Right hindlimb (tissue), 1 donor: ENCODE data around the gene BBIP1.
"Not testable (repeated sequence)": the region's sequence is repeated elsewhere in the genome, so short reads cannot be mapped to it uniquely, and the experiment has no call there.

Experiments used
- DNase-seq: peaks from one replicate; pipeline ENCODE4 v3.0.0-alpha.2; 2018

BBIP1 gene

GRCh38 chr10:110881247-110881646 is 37.7 kb downstream of the BBIP1 start:
- no peak for DNase-seq

GRCh38 chr10:110880012-110880411 is 39.0 kb downstream of the BBIP1 start:
- no peak for DNase-seq

DNA sequence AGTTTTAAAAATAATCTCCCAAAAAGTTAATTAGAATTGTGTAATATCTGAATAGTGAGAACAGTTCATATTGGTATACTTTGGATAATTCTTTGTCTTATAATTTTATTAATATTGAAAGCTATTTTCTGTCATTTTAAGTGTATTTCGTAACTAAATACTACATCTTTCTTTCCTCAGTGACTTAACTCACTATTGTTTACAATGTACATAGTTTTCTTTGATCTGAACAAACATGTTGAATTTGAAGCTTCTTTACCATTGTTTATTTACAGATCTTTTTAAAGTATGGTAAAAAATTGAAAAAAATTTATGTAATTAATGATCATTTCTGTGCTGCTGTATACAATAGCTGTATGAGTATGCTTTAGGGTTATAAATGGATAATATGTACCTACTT is 42.2 kb downstream of the BBIP1 start:
- no peak for DNase-seq

DNA sequence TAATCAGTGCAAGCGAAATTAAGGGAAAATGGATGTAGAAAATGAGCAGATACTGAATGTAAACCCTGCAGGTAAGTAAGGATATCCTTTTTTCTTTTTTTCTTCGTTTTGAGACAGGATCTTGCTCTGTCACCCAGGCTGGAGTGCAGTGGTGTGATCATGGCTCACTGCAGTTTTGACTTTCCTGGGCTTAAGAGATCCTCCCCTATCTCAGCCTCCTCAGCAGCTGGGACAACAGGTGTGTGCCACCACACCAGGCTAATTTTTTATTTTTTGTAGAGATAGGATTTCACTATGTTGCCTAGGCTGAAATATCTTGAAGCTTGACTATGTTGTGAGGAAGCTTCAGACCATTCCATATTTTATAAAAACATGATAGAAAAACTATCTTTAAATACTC is 43.0 kb downstream of the BBIP1 start:
- no peak for DNase-seq

DNA sequence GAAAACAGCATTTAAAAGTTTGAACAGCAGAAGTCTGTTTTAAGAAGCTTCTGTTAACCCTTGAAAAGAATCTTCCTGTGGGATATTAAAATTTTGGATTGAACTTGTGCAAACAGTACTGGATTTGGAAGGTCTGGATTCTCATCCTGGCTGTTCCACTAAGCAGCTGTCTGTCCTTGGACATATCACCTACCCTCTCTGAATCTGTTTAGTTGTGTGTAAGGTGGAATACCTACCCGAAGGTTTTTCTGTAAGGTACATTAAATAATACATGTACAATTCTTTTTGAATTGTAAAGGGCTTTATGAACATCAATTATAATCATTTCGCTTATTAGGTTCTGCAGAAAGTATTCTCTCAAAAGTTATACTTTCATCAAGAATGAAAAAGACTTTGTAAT is 45.0 kb downstream of the BBIP1 start:
- no peak for DNase-seq

- DNase-seq: no peak
Measured at GRCh38 chr10:110872984-110873923, 45.7 kb downstream of the BBIP1 start.

DNA sequence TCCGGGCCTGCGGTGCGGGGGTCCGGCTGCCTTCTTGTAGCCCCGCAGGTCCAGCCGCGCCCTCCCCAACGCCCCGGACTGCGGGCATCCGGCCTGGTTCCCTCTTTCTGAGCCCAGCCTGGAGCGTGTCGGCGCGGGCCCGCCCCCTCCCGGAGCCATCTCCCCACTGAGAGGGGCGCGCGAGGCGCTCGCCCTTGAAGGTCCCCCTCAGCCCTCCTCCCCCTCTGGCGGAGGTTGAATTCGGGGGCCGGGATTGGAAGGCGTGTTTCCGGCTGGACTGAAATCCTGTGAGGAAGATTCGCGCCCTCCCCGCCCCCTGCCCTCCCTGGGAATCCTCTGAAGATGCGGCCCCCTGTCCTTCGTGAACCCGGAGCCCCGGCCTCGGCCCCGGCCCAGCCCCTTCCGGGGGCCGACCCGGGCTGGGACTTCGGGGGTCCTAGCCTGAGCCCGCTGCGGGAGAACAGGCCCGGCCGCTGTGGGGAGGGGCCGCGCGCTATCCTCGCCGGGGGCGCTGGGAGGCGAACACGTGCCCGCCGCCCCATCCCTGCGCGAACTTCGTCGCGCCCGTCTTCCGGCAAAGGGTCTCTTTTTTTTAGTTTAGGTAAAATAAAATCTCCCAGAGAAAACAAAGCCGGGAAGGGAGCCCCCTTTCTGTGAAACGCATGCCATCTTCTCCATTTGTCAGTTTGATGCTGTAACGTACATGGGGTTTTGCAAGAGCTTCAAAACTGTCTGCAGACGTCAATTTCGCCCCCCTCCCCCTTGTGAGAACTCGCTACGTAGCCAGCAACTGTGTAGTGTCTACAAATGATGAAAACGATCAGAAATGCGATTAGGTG is 46.6 kb downstream of the BBIP1 start:
- DNase-seq: peak; percentile 94

DNA sequence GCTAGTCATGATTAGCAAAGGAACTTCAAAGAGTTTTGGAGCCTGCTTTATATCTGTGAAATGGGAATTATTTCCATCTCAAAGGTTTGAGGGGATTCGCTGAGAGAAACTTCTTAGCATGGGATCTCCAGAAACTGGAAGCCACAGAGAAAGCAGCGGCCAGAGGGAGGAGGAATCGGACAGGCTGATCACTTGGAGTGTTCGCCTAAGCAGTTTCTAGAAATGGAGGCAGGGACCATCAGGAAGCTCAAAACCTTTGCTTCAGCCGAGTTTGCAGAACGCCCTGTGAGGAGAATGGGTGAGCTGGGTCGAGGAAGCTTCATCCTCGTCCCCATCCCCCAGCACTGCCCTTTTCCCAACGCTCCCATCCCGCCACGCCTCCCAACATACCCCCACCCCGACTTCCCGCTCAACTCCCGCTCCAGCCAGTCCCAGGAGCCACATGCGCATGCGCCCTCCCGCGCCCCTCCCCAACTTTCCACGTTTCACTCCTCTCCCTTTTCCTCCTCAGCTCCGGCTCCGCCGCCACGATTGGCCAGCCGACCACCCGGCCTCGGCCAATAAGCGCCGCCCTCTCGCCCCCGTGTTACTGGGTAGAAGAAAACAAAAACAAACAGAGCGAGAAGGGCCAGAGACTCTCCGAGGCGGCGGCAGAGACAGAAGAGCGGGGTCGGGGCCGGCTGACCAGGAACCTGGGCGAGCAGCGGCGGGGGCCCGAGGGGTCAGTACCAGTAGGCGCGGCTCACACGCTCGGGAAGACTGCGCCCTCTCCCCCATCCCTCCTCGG is 47.5 kb downstream of the BBIP1 start, which contains the start of gene PDCD4:
TSS of gene PDCD4 (plus strand) at position 631 of the 787 bp plus-strand sequence. CDS start 4,100 bp downstream, outside the sequence.
- DNase-seq: peak; percentile 100

DNA sequence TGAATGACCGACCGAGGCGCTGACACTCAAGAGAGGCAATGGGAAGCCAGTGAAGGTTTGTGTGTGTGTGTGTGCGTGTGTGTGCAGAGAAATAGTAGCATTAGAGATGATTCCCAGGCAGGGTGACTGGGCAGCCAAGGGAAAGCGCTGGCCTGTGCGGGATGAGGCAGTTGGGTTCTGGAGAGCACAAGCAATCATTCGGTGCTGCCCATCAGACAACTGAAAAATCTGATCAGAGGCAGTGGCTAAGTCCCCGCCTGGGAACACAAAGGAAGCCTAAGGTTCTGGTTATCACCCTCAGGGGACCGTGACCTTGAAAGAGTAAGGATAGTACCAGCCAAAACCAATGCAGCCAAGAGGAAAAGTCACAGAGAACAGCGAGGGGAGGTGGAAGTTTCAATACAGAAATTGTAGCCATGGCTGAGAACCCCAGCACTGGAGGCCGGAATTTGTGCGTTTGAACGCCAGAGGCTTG is 48.1 kb downstream of the BBIP1 start:
- DNase-seq: no peak

GRCh38 chr10:110868981-110869380 is 50.0 kb downstream of the BBIP1 start:
- DNase-seq: no peak

DNA sequence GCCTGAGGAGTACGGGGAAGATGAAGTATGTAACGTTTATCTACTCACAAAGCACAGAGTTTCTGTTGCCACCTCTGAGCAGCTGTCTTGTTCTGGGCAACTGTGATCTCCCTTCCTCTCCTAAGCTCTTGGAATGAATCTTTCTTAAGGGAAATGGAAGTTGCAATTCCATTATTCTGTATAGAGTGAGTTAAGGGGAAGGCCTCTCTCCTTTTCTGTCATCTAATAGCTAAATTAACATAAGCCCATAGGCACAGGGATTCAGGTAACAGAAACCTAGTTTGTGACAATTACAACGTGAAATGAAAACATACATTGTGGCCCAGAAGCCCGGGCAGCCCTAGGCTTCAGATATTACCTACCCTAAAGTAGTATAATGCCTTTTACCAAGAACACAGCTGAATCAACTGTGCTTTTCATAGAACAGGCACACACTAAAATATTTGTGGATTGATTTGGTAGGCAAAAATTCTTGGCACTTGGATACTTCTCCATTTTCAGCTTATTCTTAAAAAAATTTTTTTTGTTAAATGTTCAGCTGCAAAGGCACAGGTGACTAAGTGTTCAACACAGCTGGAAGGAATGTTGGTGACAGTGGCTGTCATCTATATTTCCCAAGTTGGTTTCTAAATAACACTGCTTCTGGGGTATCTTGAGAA is 51.0 kb downstream of the BBIP1 start:
- DNase-seq: no peak

DNA sequence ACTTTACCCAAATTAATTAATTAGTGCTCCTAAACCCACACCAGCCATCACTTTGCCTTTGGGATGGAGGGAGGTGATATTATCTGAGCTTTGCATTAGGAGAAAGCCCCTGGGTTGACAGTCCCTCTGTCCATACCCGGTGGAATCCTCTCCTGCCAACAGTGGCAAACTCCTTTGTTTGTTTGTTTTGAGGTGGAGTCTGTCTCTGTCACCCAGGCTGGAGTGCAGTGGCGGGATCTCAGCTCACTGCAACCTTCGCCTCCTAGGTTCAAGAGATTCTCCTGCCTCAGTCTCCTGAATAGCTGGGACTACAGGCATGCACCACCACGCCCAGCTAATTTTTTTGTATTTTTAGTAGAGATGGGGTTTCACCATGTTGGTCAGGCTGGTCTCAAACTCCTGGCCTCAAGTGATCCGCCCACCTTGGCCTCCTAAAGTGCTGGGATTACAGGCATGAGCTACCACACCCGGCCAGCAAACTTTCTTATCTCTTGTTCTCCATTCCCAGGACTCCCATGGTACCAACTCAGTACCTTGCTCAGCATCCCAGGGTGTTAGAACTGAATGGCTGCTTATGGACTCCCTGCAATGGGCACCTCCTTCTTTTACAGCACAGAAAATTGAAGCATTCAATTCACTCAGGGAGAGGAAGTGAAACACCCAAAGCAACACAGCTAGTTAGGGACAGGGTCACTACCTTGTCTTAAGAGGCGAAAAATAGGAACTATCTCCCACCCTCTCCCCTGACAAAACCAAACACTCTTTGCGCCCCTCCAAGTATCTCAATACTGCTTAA is 51.8 kb downstream of the BBIP1 start:
- DNase-seq: not testable (repeated sequence)

DNA sequence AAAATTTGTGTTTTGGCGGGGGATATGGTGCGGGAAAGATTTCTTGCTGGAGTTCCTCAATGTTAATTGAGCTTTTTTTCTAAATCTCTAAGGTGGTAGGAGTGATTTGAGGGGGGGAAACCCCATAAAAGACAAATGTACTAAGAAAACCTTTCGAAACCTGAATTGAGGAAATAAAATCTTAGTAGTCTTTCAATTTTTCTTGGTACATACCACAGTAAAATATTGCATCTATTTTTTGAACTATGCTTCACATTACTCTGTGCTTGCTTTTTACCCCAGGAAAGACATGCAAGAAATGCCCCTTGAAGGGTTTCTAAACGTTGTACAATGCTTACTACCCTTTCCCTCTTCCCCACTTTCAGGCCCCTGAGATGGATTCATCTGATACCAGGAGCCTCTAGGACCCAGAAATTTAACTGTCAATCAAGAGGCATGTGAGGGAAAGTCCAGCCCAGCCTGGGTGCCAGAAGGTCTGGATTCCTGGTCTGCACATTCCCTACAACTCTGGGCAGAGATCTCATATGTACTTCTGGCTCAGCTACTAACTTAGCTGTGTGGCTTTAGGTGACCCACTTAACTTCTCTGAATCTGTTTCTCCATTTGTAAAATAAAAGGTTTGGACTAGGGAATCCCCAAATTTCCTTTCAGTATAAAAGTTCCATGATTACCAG is 53.0 kb downstream of the BBIP1 start:
- DNase-seq: no peak

DNA sequence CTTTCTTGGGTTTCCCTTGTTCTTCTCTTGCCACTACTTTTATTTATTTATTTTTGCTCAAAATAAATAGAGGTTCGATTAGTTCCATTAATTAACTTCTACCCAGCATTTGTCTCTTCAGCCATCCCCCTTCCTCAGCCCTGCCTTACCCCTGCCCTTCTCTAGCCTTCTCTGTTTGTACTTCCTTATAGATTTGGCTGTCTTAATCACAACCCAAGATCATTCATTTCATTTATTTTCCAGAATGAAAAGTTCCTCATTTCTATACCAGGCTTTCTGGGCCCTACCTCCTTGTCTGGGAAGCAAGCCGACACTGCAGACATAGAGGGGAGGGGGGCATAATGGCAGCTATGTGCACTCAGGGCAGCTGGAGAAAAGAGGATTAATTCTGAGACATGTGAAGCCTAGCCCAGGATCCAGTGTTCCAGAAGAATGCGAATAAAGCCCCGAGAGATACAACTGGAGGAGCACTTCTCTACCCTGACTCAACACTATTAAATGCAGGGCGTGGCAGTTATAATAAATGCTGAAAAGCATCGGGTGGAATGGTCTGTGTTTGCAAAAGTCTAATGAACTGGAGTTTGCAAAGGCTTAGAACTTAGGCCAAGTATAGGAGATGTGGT is 53.7 kb downstream of the BBIP1 start:
- peak; percentile 81 for DNase-seq

DNA sequence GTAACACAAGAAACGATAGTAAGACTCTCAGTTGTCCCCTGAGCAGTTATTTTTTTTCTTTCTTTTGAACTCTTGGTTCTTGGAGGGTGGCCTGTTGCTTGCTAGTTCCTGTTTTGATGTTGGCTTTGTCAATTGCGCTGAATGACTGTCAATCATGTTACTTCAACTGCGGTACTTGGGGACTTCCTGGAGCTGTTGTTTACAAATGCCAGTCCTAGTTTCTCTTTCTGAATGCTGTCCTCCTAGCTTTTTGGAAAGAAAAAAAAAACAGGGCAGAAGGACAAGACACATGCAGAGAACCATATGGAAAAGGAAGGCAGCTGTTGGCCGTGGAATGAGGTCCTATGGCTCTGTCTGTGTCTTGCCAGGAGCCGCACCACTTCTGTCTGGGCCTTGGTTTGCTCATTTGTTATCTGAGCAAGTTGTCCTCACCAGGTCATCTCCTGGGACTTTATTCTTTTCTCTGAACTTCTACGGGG is 54.3 kb downstream of the BBIP1 start:
- DNase-seq: no peak

DNA sequence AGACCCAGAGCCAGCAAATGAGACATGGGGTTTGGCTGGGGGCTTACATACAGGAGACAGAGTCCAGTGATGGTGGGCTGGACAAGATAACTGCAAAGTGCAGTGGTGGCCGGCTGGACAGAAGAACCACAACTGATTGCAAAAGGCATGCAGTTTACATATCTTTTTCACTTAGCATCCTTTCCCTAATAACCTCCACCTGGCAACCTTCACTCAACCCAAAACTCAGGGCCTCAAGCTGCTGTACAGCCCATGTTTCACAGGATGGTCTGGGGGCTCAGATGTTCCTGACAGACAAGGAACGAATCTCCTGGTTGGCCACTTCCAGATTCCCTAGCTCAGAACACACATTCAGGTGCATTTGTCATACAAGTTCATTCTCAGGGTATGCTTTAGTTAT is 55.0 kb downstream of the BBIP1 start:
- DNase-seq: no peak

DNA sequence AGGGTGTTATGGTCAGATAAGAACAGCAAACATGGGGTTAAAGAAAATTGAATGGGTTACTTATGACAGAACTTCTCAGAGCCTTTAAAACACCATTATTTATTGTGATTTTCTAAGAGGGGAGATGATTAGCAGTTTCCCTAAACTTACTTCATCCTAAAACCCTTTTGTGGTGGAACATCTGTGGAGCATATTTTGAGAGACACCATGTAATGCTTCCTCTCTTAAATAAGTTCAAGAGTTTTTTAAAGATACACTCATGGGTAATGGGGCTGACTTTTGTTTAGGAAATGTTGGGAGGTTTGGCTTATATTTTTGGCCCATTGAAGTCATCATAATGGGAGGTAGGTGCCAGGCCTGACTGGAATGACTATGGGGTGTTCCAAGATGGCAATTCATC is 55.6 kb downstream of the BBIP1 start:
- DNase-seq: no peak

DNA sequence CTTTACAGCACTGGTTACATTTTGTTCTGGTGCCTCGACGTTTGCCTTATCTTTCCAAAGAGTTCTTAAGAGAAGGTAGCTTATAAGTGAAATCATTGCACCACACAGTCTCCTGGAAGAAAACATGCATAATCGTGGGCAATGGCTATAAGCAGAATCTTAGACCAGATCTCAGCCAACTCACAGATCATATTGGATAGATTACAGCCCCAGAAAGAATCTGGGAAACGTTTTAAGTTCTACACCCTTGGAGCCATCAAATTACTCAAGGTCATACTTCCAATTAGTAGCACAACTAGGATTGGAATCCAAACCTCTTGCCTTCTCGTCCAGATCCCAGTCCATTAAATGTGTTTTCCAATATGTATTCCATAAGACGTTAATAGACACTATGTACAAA is 56.0 kb downstream of the BBIP1 start:
- no peak for DNase-seq

DNA sequence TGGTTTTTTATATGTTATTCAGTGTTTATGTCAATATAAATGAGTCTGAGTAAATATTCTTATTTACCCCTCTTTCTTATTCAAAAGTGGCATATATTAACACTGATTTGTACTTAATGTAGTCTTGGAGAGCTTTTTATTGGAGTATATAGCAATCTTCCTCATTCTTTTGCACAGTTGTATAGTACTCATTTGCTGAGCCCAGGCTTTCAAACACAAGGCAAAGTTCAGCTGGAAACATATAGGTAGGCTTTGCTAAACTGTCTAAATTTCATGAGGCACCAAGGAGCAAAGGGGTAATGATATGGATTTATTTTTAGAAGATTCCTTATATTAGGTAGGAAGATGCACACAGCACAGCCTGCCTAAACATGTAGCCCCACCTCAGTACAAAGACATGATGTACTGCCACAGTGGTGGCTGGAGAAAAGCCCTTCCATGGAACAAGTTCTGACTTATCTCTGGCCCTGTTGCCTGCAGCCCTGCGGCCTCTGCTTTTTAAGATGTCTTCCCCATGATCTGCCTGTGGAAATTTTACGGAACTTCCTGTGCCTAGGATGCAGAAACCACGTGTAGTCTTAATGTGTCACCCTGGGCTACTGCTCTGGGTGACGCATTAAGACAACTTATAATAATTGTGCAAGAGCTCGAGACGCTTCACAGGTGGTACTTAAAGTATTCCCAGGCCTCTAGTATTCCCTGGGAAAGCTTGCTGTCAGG is 56.9 kb downstream of the BBIP1 start:
- peak; percentile 8 for DNase-seq
